Measurements from ENCODE around the gene PCED1B. TPM values are rescaled to one million over a fixed set of nuclear protein-coding genes. Genes with fewer than 3 reads are reported as not detected.
"Not testable (repeated sequence)": the region's sequence is repeated elsewhere in the genome, so short reads cannot be mapped to it uniquely, and the experiment has no call there.

The PCED1B gene
- polyA plus RNA-seq: 34.0 TPM

DNA sequence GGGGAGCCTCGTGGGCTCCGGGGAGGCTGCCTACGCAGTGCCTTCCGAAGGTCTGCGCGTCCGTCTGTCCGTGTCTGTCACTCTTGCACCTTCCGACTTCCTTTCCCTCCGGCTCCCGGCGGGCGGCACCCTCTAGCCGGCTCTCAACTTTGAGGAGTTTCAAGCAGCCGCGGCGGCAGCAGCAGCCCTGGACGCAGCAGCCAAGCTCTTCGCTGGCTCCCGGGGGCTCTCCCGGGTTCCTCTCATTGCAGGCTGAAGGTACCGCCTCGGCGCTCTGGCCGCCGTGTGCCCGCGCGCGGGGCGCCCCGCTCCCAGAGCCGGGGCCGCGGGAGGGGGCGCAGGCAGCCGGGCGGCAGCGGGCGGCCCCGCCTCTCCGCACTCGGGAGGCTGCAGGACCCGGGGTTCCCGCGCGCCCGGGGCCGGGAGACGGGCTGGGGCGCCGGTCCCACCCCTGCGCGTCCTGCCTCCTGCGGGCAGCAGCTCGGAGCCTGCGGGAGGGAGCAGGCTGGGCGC is at the start of gene PCED1B, which contains the start of gene AMIGO2:
PCED1B (plus strand) TSS at position 154 of the 513 bp plus-strand sequence. CDS start 155,443 bp downstream, outside the sequence.
AMIGO2 (minus strand) TSS at position 492 of the 513 bp plus-strand sequence. CDS start 957 bp downstream, outside the sequence.
- Mint-ChIP-seq H3K36me3 (no peaks in the 10 kb centered on the region), H3K4me3 (peak within 1 kb of the TSS; percentile 96 to 98 (median 98)), H3K9me3 (no peaks in the 10 kb centered on the region), H3K27ac (peak within 1 kb of the TSS; percentile 59 to 97 (median 94)), H3K27me3 (no peaks in the 10 kb centered on the region), H3K4me1 (peaks cover 56 to 59% (median 56%) of the 10 kb centered on the region in 3 donors)

- Mint-ChIP-seq H3K36me3 (no peaks in the 10 kb centered on the region), H3K9me3 (no peaks in the 10 kb centered on the region), H3K27me3 (peaks cover 2% of the 10 kb centered on the region), H3K4me3 (no peak overlapping the region), H3K4me1 (peaks cover 1 to 10% (median 3%) of the 10 kb centered on the region in 3 donors), H3K27ac (no peak overlapping the region)
These were observed 49.5 kb upstream of the PCED1B start for GRCh38 chr12:47029903-47030302.

GRCh38 chr12:47032644-47033043 is 46.8 kb upstream of the PCED1B start:
- Mint-ChIP-seq H3K27ac (peak overlapping the region in 1 of 3 donors; percentile 36), H3K9me3 (no peaks in the 10 kb centered on the region), H3K36me3 (no peaks in the 10 kb centered on the region), H3K4me1 (peaks cover 1 to 10% (median 3%) of the 10 kb centered on the region in 3 donors), H3K4me3 (no peak overlapping the region), H3K27me3 (no peaks in the 10 kb centered on the region)

- no peak overlapping the region for H3K27ac Mint-ChIP-seq
- H3K9me3 Mint-ChIP-seq: no peaks in the 10 kb centered on the region
- no peak overlapping the region for H3K4me3 Mint-ChIP-seq
- peaks cover 1 to 10% (median 4%) of the 10 kb centered on the region in 3 donors for H3K4me1 Mint-ChIP-seq
- no peaks in the 10 kb centered on the region for H3K36me3 Mint-ChIP-seq
- no peaks in the 10 kb centered on the region for H3K27me3 Mint-ChIP-seq
These were observed 46.3 kb upstream of the PCED1B start for GRCh38 chr12:47033081-47033480.

DNA sequence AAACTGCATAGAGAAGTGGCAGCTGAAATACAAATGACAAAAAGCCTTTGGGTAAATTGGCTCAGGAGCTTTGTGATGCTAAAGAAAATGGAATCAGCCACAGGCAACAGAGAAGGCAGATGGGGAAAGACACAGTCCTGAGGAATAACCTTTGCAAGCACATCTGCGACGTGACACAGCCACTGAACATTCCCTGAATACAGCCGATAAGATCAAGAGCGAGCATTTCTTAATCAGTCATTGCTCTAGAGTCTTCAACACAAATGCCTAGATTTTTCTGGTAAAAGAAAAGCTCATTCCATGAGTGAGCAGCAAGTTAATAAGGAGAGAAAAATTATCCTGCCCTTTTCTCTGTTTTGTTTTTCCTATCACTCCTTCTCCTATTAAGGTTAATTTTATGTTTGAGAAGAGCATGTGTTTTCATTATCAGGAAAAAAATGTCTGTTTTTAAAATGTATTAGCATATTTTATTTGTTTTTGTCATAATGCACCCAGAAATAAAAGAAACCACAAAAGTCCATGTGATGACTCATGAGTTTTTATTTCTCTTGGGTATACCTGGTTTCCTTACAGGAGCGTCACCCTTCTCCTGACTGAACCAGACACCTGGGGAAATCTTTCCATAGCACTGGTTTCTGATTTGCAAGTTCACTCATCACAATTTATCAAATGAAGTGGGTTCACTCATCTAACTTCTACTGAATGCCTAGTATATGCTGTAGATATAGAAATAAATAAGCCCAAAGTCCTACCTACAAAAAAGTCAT is 45.4 kb upstream of the PCED1B start:
- Mint-ChIP-seq H3K4me3 (no peak overlapping the region), H3K9me3 (no peaks in the 10 kb centered on the region), H3K27me3 (no peaks in the 10 kb centered on the region), H3K27ac (no peak overlapping the region), H3K36me3 (no peaks in the 10 kb centered on the region), H3K4me1 (peaks cover 4 to 13% (median 8%) of the 10 kb centered on the region in 3 donors)

DNA sequence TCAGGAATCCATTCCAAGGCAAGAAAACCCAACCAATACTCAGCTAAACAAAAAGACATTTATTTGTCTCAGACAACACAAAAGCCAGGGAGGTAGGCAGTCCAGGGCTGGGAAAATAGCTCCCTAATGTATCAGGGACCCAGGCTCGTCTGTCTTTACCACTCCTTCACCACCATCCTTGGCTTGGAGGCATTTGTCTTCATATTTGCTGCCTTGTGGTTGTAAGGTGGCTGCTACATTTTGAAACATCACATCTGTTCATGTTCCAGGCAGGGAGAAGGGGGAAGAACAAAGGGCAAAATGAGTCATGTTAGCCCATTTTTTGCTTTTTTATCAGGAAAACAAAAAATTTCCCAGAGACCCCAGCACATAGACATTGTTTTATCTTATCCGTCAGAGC is 44.8 kb upstream of the PCED1B start:
- H3K4me1 Mint-ChIP-seq: peaks cover 4 to 13% (median 8%) of the 10 kb centered on the region in 3 donors
- H3K27ac Mint-ChIP-seq: no peak overlapping the region
- H3K9me3 Mint-ChIP-seq: no peaks in the 10 kb centered on the region
- H3K36me3 Mint-ChIP-seq: no peaks in the 10 kb centered on the region
- no peaks in the 10 kb centered on the region for H3K27me3 Mint-ChIP-seq
- no peak overlapping the region for H3K4me3 Mint-ChIP-seq

GRCh38 chr12:47035484-47035883 is 43.9 kb upstream of the PCED1B start:
- H3K4me1 Mint-ChIP-seq: peaks cover 4 to 13% (median 8%) of the 10 kb centered on the region in 3 donors
- H3K36me3 Mint-ChIP-seq: no peaks in the 10 kb centered on the region
- H3K9me3 Mint-ChIP-seq: no peaks in the 10 kb centered on the region
- H3K27me3 Mint-ChIP-seq: no peaks in the 10 kb centered on the region
- no peak overlapping the region for H3K4me3 Mint-ChIP-seq
- H3K27ac Mint-ChIP-seq: no peak overlapping the region

- no peak overlapping the region for H3K27ac Mint-ChIP-seq
- no peaks in the 10 kb centered on the region for H3K36me3 Mint-ChIP-seq
- H3K4me3 Mint-ChIP-seq: no peak overlapping the region
- H3K4me1 Mint-ChIP-seq: peaks cover 3 to 7% (median 5%) of the 10 kb centered on the region in 3 donors
- H3K9me3 Mint-ChIP-seq: no peaks in the 10 kb centered on the region
- no peaks in the 10 kb centered on the region for H3K27me3 Mint-ChIP-seq
These were observed 41.1 kb upstream of the PCED1B start for GRCh38 chr12:47038270-47038748.

- H3K36me3 Mint-ChIP-seq: no peaks in the 10 kb centered on the region
- H3K27ac Mint-ChIP-seq: no peak overlapping the region
- H3K4me1 Mint-ChIP-seq: peaks cover 3 to 5% (median 3%) of the 10 kb centered on the region in 3 donors
- H3K4me3 Mint-ChIP-seq: no peak overlapping the region
- peaks cover 2% of the 10 kb centered on the region for H3K27me3 Mint-ChIP-seq
- H3K9me3 Mint-ChIP-seq: peaks cover 0 to 3% (median 0%) of the 10 kb centered on the region in 3 donors
These were observed 40.3 kb upstream of the PCED1B start for GRCh38 chr12:47039079-47039478.

DNA sequence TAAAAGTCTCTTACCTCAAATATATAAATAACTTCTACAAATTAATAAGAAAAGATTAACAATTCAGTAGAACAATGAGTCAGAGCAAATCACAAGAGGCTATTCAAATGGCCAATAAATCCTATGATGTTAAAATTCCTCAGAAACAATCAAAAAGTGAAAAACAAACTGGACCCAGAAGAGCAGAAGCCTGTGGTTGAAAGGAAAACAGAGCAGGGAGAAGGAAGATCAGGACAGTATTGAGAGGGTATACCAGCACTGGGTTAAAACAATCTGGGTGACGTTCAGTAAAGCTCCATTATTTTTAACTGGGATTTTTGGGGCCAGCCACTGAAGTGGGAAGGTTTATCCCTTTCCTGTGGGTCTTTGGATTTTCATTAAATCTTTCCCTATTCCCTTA is 39.7 kb upstream of the PCED1B start:
- Mint-ChIP-seq H3K9me3 (peaks cover 0 to 3% (median 0%) of the 10 kb centered on the region in 3 donors), H3K4me1 (peaks cover 3 to 5% (median 3%) of the 10 kb centered on the region in 3 donors), H3K4me3 (no peak overlapping the region), H3K27me3 (peaks cover 2% of the 10 kb centered on the region), H3K27ac (no peak overlapping the region), H3K36me3 (no peaks in the 10 kb centered on the region)

DNA sequence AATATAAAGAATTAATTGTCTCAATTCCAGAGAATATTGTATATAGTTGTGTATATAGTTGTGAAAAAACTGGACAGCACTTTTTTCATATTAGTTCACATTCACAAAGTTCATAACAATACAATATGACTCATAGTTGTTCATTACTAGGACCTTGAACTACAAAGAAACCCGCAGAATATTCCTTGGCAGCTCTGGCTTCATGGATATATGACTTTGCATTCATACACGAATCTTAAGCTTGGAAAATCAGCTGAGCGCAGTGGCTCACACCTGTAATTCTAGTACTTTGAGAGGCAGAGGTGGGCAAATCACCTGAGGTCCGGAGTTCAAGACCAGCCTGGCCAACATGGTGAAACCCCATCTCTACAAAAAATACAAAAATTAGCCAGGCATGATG is 38.1 kb upstream of the PCED1B start:
- Mint-ChIP-seq H3K36me3 (no peaks in the 10 kb centered on the region), H3K27ac (no peak overlapping the region), H3K4me1 (peaks cover 3 to 5% (median 3%) of the 10 kb centered on the region in 3 donors), H3K4me3 (no peak overlapping the region), H3K9me3 (peaks cover 0 to 3% (median 0%) of the 10 kb centered on the region in 3 donors), H3K27me3 (peaks cover 2% of the 10 kb centered on the region)

- H3K9me3 Mint-ChIP-seq: peaks cover 12 to 23% (median 15%) of the 10 kb centered on the region in 3 donors
- H3K27me3 Mint-ChIP-seq: peaks cover under 1% of the 10 kb centered on the region
- no peaks in the 10 kb centered on the region for H3K4me1 Mint-ChIP-seq
- no peak overlapping the region for H3K27ac Mint-ChIP-seq
- H3K4me3 Mint-ChIP-seq: no peak overlapping the region
- H3K36me3 Mint-ChIP-seq: no peaks in the 10 kb centered on the region
These were observed 30.9 kb upstream of the PCED1B start for GRCh38 chr12:47048541-47048940.

DNA sequence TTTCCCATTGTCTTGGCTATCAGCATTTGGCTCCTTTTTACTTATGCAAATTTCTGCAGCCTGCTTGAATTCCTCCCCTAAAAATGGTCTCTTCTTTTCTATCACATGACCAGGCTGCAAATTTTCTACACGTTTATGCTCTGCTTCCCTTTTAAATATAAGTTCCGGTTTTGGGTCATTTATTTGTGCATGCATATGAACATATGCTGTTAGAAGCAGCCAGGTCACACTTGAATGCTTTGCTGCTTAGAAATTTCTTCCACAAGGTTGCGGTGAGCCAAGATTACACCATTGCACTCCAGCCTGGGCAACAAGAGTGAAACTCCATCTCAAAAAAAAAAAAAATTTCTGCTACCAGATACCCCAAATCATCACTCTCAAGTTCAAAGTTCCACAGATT is 28.1 kb upstream of the PCED1B start:
- not testable (repeated sequence) for H3K27me3 Mint-ChIP-seq, H3K4me1 Mint-ChIP-seq, H3K4me3 Mint-ChIP-seq, H3K36me3 Mint-ChIP-seq
- H3K27ac Mint-ChIP-seq: peak overlapping the region in 2 of 3 donors; percentile 28 to 65
- peaks cover 9 to 23% (median 15%) of the 10 kb centered on the region in 3 donors for H3K9me3 Mint-ChIP-seq

- H3K4me3 Mint-ChIP-seq: no peak overlapping the region
- H3K36me3 Mint-ChIP-seq: no peaks in the 10 kb centered on the region
- no peaks in the 10 kb centered on the region for H3K4me1 Mint-ChIP-seq
- H3K9me3 Mint-ChIP-seq: peaks cover 9 to 25% (median 15%) of the 10 kb centered on the region in 3 donors
- H3K27me3 Mint-ChIP-seq: no peaks in the 10 kb centered on the region
- no peak overlapping the region for H3K27ac Mint-ChIP-seq
These were observed 27.1 kb upstream of the PCED1B start for GRCh38 chr12:47052274-47052673.

DNA sequence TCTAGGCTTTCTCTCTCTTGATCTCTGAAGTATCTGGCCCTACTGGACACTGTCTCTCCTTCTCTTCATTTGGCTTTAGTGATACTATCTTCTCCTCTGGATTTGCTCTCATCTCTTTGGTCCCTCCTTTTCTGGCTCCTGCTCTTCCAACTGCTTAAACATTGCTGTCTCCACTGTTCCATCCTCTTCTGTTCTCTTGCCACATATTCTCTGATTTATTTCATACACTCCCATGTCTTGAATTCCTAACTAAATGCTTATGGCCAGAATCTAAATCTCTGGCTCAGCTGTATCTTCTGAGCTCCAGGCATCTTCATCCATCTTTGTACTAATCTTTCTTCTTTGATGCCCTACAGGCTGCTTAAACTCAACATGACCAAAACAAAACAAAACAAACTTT is 25.5 kb upstream of the PCED1B start:
- Mint-ChIP-seq H3K4me1 (no peaks in the 10 kb centered on the region), H3K36me3 (no peaks in the 10 kb centered on the region), H3K27me3 (no peaks in the 10 kb centered on the region), H3K4me3 (no peak overlapping the region), H3K27ac (no peak overlapping the region), H3K9me3 (peaks cover 0 to 21% (median 11%) of the 10 kb centered on the region in 3 donors)
